Stimulated activated CD8-positive, alpha-beta memory T cell treated with anti-CD3 and anti-CD28 coated beads, Interleukin-4, amount 100 ng/mL, for 24 hours (primary cell): ENCODE results near the gene CCDC24.

Source experiments
- DNase-seq: peaks from one replicate; pipeline ENCODE4 v3.0.0-alpha.2; 2020; ENCODE audit warnings: low read depth

The CCDC24 gene

DNA sequence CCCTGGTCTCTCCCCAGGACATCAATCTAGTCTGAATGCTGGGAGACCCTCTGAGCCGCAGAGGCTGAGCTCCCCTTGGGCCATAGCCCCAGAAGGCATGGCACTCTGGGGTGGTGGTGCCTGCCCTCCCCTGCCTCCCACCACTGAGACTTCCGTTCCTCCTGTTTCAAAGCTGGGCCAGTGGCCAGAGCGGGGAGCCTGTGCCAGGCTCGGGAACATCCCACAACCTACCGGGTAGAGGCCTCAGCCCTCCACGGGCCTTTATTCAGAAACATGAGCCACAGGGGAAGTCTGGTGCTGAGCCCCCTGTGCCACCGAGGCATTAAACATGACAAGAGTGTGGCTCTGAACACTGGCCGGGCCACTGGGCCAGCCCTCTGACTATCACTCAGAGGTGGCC, 8.1 kb downstream of the CCDC24 start:
- DNase-seq: no peak

DNA sequence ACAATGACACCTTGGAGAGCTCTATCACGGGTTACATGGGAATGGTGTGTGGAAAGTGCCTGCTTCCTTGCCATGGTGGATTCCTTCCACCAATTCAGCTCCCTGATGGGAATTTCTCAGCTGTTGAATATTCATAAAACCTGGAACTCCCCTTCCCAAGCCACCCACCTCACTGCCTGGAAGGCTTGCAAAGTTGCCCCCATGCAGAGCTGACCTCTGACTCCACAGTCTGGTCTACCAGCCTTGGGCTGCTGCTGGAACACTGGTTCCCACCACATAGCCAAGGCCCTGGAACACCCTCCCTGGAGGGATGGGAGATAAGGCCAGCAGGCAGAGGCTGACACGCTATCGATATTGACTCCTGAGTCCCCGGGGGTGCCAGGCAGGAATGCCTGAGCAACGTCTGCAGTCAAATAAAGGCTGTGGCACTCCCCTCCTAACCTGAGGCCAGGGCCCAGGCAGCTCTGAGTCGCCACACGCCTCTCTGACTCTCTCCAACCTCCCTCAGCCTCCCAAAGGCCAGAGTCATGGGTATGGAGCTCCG, 8.8 kb downstream of the CCDC24 start:
- no peak for DNase-seq

DNA sequence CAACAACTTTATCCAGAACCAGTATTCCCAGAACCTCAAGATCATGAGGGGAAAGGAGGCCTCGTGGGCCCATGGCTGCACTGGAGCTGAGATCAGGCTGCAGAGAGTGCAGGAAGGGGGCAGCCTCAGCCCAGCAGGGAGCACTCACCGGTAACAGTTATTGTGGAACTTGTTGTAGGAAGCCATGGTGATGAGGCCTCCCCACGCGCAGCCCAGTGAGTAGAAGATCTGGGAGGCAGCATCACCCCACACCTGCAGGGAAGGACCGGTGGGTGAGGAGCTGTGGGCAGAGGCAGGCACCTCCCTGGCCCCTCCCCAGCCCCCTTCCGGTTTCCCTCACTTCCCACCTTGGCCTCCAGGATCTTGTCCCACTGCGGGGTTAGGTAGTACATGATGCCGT, 10.8 kb downstream of the CCDC24 start:
- DNase-seq: no peak

DNA sequence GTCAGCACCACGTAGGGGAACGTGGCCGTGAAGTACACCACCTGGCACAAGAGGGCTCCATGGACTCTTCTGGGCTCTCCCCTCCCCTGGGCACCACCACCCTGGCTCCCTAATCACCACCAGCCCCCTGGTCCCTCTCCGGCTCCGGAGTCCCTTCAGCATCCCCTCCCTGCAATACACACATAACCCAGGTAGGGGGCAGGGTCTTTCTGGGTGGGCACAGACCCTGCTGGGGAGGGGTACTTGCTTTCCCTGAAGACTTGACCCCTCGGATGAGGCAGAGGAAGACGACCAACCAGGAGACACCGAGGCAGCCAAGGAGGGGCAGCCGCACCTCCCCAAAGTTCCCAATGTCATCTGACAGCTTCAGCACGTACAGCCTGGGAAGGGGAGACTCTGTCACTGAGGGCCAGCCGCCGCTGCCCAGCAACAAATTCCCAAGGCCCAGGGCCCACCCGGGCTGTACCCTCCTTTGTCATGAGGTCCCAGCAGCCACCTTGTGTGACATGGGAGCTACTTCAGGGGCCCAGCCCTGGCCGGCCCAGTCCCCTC, 11.3 kb downstream of the CCDC24 start:
- DNase-seq: no peak

DNA sequence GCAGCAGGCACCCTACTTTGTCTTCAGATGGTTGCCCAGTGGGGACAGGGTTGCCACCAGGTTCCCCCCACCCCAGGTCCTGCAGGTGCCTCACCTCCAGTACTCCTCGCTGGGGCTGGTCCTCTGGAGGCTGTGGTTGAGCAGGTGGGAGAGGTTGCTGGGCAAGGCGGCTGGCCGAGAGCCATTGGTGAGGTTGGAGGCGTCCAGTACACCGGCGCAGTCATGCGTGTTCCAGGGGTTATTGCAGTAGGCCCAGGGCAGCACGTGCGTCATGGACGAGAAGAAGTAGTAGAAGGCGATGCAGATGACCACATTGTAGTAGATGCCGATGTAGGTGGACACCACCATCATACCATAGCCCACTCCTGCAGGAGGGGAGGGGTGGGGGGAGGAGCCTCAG, 16.9 kb downstream of the CCDC24 start:
- no peak for DNase-seq

DNA sequence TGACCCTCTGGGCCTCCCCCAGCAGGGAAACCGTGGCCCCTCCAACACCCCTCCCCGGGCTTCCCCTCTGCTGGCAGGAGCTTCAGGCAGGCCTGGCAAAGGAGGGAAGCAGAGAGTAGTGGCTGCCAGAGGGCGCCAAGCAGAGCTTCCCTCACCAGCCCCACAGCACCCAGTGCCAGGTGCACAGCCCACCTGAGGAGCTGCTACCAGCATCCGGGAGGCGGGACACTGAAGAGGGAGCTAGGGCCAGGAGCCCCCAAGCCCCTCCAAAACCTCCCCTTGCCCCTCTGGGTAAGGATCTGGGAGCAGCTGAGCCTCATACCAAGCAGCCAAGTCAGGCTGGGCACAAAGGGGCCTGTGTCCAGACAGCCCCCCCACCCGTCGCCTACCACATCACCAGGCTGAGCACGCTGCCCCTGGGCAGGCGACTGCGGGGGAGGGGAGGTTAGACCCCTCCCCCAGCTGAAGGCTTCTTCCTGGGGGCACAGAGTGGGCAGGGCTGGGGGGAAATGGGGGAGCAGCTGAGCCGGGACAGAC, 19.6 kb downstream of the CCDC24 start:
- DNase-seq: no peak

DNA sequence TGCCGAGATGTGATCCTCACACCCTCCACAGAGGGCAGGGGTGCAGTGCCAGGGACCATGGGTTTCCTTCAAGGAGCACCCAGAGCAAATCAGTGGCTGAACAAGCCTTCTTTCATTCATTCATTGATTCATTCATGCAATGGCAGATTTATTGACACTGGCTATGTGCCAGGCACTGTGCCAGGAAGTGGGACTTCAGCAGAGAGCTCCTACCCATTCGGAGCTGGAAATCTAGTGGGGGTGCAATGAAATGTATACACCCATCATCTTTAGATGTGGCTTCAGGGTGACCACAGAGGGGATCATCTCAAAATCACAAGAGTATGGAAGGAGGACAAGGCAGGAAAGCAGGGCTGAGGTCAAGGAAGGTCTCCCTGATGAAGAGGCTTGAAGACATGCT, 21.0 kb downstream of the CCDC24 start:
- DNase-seq: no peak

DNA sequence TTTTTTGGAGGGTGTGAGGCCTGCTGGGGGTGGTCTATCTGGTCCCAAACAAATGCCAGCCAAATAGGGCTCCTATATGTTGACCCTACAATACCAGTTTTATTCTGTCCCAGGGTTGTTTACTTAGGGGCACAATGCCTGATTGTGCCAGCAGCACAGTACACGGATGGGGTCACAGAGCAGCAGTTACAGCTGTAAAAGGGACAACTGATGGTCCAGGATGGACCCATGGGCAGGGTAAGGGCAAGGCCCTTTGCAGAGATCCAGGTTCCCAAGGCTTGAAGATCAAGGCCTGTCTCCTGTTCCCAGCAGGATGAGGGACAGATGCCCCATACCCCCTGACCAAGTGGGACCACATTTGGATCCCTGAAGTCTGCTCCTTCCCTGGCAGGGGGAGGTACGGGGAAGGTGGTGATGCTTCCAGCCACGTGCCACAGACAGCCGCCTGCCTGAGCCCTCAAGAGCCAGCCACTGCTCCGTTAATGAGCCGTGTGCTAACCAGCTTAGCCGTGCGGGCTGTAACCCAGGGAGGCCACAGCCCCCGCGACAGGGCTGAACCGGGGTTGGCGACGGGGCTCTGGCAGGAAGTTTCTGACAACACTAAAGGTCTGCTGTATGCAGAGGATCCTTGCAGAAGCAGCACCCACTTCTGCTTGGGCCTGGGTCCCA, 21.7 kb downstream of the CCDC24 start:
- DNase-seq: no peak

DNA sequence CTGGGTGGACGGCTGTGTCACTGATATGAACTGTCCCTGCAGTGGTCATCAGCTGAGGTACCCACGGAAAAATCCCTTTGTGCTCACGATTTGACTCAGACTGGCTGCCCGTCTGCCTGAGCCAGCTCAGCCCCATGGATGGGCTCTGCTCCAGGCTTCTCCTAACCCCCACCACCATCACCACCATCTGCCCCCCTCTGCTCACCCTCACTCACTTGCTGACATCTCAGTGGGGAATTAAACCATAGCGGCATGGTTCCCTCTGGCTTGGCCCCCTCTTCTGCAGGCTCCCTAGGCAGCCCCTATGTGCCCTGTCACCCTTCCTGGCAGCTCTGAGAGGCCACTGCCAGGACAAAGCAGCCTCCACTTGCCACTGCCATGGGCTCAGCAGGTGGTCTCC, 22.6 kb downstream of the CCDC24 start:
- no peak for DNase-seq

DNA sequence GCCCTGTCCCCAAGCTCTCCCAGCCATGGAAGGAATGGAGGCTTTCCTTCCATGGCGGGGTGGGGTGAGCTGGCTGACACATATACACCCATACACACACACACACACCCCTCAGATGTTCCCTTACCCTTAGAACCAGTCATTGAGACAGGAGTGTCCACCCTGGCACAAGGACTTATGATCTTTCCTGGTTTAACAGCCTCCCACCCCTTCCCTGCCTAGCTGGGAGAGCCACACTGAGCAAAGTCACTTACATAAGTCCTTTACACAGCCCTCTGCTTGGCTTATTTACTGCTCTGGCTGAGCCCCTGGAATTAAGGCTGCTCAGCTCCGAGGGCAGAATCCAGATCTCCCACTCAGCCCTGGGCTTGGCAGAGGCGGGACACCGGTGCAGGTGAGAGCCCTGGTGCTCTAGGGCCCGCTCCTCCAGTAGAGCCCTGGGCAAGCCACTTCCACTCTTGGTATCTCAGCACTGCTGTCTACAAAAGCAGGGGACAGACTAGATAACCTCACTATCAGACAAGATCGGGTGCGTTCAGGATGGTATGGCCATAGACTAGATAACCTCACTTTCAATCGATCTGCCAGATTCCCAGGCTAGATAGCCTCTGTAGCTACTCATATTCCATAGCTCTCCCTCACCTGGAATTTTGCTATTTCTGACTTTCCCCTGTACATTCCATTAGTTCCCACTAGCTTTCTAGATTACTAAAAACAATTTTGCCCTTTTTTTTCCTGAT, 23.1 kb downstream of the CCDC24 start:
- no peak for DNase-seq

DNA sequence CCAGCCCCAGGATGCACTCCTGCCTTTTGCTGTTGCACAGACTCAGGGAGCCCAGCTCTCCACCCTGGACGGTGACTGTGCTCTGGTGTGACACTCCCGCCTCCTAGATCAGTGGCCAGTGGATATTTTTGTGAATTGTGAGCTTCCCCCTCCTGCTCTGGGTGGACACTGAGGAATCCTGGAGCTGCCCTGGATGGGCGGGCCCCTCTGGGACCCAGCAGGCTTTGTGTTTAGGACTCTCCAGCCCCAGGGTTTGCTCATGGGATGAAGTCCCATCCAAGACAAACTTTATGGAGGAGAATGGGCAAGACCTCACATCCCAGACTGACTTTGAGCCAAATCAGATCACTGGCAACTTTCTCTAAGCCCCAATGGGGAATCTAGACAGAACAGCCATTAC, 23.8 kb downstream of the CCDC24 start:
- DNase-seq: no peak

DNA sequence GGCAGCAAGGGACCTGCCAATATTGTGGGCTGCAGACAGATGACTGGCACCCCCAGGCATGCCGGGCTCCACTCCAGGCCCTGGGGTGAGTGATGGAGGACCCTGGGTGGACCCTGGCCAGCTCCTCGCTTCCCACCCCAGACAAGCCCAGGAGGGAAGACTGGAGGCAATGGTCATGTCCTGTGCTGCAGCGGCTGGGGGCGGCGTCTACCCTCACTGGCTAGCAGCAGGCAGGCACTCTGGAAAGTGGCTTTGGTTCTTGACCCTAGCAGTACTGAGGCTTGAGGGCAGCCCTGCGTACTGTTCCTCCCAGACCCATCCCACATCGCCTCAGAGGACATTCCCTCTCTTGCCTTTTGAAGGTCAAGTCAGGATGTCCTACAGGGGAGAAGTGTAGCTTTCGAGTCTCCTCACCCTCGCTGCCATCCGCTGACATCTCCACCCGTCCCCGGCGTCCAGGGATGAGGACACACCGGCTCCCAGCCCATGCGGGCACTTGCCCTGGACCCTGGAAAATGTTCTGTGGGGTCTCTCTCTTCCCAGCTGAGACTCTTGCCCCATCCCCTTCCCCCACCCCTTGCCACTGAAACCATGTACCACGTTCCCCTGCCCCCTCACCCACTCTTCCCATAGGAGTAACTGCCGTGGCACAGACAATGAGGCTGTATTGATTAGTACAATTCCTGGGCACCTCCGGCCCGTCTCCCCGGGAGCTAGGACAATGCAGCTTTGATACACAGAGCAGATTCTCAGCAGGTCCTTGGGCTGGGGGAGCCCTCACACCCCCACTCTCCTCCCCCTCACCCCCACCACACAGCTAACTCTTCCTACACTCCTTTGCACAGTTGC, 24.9 kb downstream of the CCDC24 start:
- DNase-seq: no peak

DNA sequence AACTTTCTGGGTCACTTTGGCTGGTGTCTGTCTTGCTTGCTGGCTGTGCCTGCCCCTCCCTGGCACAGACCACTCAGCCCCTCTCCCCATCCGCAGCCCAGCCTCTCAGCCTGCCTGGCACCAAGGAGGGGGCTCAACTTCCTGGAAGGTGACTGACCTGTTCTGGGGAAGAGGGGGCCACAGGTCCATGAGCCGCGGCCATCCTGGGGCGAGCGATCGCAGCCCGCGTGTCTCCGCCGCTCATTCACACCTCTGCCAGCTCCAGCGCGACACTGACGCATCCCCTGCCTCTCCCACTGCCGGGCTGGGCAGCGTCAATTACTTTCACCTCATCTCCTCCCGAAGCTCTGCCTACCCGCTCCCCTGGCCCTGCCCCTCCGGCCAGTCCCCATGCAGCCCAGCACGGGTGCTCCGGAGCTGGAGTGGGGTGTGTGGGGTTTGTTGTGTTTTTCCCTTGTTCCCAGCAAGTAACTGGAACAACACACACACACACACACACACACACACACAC, 25.5 kb downstream of the CCDC24 start:
- DNase-seq: no peak

DNA sequence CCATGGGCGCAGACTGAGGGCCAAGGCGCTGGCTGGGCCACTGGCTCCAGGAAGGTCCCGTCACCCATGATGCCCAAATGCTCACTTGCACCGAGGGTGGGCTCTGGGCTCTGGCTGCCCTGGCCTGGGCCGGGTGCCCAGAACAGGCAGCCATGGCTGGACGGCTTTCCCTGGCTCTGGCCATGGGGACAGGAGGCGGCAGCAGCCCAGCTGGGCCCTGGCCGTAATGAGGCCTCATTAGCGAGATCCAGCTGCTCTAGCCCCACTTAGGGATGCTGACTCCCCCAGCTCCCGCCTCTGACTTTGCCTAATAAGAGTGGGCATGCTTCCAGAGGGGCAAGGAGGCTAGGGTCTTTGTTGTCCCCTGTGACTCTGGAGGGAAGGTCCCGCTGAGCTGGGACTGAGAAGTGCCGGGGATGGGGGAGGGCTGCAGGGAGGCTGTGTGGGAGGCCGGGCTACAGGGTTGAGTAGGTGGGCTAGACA, 28.1 kb downstream of the CCDC24 start:
- DNase-seq: no peak

DNA sequence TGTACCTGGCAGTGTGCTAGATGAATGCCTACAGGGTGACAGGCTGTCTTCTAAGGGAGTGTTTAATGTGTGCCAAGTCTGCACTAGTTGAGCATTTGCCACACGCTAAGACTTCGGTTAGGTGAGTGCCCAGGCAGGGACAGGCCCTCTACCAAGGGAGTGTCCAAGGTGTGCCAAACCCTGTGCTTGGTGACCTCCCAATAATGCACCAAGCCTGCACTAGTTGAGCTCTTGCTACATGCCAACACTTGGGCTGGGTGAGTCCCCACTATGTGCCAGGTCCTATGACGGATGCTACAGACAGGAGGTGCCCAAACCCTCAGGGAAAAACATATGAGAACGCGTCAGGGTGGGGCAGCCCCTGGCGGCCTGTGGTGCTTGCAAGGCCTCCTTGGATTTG, 29.1 kb downstream of the CCDC24 start:
- no peak for DNase-seq

DNA sequence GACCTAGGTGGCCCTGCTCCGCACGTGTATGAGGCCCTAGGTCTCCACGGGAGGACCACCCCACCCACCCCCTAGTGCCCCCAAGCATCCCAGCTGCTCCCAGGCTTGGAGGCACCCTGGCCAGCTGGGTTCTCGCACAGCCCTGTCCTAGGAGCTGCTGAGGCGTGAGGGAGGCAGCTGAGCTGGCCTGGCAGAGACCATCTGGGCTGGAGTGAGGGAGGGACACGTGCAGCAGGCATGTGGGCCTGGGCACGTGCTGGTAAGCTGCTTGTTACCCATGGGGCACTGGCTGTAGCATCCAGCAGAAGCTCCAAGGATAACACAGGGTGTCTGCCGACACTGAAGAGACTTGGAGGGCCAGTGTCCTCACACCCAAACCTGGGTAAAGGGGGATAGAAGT, 29.8 kb downstream of the CCDC24 start:
- DNase-seq: no peak

DNA sequence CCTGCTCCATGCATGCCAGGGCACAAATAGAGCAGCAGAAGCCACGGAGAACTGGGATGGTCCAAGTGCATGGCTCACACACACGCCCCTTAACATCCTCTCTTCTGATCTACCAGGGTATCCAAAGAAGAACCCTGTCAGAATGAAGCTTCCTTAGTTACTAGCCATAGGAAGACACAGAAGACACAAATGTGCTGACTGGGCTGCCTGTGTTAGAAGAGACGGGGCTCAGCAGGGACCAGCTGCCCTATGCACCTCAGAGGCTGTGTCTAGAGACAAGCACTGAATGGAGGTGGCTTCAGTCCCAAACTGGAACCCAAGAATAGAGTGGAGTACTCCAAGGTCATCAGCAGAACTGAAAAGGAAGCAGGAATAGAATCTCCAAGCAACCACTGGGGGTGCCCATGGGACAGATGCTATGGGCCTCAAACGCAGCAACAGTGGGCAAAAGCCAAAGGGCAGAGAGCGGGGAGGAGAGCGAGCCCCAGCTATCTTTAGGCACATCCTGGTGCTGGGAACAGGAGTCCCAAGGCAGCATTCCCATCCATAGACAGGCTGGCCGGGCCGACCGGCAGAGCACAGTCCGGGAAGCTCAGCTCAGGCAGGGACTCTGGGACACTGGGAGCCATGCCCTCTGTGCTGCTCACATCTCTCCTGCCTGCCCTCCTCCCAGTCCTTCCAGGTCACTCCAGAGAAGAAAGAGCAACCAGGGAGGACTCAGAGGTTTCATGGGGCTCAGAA, 30.4 kb downstream of the CCDC24 start:
- DNase-seq: no peak

DNA sequence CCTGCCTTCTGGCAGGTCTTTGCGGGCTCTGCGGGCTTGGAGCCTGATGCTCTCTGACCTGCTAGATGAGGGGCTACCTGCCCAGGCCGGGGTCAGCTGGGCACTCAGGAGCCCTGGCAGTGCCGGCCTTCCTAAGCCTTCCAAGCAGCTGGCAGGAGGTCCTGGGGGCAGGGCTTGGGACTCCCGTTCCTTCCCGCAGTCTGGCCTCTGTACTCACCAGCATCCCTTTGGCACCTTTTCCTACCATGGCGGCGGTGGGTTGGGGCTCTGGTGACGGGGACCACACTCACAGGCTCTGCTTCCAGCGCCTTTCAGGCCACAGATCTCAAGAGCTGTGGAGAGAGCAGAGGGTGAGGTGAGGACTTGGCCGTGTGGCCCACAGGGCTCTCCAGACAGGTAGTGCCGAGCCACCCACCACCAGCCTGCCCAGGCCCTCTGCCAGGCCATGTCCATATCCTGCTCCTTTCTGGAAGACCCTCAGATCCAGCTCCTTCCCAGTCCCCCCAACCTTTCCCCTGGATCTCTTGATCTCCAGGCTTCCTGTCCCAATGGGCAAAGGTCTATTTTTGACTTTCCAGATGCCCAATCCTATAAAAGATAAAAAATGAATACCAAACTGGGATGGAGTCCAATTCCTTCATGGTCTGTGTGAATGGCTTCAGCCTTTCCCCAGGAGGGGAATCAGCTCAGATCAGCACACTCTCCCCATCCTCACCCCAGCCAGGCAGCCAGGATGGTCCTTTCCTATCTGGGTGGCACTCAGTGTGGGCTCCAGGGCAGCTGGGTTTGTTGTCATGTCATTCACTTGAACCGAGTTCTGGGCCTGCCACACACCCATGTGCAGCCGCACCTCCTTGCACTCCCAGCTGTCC, 32.9 kb downstream of the CCDC24 start:
- DNase-seq: no peak

DNA sequence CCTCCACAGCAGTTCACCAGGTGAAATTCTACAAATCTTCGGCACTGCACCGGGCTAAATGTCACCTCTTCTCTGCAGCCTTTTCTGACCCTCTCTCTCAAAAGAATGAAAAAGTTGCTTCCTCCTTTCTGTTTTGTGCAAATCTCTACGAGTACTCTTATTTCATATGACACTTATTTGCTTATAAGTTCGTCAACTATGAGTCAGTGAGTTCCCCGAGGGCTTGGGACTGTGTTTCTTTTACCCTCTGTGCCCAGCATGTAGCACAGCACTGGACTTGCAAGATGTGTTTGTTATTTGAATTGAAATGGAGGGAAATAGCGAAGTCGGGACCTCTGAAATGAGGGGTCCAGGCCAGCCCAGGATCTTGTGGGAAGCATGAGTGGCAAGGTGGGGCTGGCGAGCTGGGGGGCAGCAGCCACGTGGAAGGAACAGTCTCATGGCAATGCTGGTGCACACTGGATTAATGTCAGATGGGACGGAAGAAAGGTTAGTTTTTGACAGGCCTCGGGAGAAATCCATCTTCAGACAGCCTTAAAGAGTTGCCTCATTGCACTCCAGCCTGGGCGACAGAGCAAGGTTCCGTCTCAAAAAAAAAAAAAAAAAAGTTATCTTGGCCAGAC, 33.6 kb downstream of the CCDC24 start:
- no peak for DNase-seq

DNA sequence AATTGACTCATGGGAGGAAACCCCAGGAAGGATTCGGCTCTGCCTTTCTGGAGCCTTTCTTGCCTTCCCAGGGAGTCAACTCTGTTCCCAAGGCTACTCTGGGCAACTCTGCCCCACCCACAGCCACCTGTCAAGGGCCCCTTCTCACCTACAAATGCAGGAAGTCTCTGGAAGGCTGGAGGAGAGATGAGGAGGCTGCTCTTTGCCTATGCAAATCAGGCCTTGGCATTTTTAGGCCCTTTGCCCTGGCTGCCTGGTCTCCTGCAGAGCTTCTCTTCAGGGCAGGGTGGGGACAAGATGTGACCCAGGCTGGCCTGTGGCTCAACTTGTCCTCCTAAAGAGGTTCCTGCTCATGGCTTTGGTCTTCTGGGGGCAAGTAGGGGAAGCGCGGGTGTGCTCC, 34.4 kb downstream of the CCDC24 start:
- no peak for DNase-seq
